OCI-M2 (cell line): ENCODE results near the gene NUTM1.

Experiments
- DNase-seq: peaks from one replicate; lab custom pipeline; 2025; ENCODE audit not compliant: unreplicated experiment; lab: John Stamatoyannopoulos, UW

The NUTM1 gene, protein sequence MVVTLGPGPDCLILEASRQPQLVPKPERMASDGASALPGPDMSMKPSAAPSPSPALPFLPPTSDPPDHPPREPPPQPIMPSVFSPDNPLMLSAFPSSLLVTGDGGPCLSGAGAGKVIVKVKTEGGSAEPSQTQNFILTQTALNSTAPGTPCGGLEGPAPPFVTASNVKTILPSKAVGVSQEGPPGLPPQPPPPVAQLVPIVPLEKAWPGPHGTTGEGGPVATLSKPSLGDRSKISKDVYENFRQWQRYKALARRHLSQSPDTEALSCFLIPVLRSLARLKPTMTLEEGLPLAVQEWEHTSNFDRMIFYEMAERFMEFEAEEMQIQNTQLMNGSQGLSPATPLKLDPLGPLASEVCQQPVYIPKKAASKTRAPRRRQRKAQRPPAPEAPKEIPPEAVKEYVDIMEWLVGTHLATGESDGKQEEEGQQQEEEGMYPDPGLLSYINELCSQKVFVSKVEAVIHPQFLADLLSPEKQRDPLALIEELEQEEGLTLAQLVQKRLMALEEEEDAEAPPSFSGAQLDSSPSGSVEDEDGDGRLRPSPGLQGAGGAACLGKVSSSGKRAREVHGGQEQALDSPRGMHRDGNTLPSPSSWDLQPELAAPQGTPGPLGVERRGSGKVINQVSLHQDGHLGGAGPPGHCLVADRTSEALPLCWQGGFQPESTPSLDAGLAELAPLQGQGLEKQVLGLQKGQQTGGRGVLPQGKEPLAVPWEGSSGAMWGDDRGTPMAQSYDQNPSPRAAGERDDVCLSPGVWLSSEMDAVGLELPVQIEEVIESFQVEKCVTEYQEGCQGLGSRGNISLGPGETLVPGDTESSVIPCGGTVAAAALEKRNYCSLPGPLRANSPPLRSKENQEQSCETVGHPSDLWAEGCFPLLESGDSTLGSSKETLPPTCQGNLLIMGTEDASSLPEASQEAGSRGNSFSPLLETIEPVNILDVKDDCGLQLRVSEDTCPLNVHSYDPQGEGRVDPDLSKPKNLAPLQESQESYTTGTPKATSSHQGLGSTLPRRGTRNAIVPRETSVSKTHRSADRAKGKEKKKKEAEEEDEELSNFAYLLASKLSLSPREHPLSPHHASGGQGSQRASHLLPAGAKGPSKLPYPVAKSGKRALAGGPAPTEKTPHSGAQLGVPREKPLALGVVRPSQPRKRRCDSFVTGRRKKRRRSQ

DNA sequence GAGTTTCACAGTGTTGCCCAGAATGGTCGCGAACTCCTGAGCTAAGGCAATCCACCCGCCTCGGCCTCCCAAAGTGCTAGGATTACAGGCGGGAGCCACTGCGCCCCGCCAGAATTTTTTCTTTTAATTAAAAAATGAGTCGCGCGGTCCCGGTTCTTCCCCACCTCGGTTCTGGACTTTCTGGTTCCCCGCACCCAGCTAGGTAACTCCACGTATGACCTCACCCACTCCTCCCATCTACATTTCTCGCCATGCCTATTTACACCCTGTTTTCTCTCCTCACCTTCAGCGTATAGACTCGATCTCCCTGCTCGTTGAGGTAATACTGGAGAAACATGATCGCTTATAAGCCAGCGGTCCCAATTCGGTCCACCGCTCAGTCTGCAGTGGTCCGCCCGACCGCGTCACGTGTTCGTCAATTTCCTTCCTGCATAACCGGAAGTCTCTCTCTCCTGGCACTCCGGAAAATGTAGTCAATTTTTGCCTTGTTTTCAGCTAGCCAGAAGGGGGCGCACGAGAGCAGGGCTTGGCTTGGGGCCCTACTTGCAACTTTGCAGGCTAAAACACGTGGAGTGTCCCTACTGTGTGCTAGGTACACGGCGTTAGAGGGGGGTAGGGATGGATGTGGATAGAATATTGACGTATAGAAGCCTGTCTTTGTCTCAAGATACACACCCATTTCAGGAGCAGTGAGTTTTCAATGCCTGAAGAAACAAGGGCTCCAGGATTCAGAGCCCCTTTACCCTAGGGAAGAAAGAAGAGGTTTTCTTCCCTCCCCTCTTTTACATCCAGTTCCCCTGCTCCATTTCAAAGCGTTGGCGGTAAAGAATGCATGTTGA, at the start of gene NUTM1, which contains the start of gene NOP10:
NUTM1 (plus strand) TSS at position 579 of the 839 bp plus-strand sequence. CDS start 382 bp downstream, outside the sequence.
NOP10 (minus strand) TSS at position 400 of the 839 bp plus-strand sequence; CDS start at position 337, 63 bp downstream.
- peak; percentile 61 for DNase-seq

DNA sequence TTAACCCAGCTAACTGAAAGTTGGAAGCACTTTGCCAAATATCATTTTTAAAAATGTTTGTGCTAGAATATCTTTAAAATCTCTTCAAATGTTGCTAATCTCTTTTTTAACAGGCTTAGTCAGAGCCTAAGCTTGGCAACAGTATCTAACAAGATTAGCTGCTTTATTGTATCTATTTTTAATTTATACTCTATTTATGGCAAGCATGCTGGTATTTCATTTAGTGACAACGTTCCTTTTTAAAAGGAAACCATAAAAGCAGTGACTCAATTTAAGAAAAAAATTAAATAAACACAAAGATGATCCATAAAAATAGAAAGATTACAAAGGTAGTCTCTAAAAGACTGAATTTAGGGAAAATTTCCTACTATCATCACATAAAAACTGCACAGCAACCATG, 46.1 kb upstream of the NUTM1 start:
- no peak for DNase-seq

GRCh38 chr15:34301058-34301457, 42.1 kb upstream of the NUTM1 start:
- DNase-seq = no peak

GRCh38 chr15:34304613-34305012, 38.5 kb upstream of the NUTM1 start:
- no peak for DNase-seq

DNA sequence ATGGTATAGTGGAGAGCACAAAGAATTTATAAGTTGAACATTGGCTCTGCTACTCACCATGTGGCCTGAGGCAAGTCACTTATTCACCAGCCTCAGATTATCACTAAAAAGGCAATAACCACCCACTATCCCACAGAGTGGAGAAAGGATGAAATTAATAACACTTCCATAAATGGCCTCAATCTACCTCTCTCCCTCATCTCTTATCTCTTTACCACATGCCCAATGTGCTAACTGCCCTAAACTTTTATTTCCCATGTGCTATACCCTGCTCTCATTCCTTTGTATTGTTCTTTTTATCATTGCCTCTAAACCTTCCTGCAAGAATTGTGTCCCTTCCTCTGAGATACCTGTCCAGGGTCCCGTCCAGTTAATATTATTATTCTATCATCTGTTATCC, 31.6 kb upstream of the NUTM1 start:
- no peak for DNase-seq

DNA sequence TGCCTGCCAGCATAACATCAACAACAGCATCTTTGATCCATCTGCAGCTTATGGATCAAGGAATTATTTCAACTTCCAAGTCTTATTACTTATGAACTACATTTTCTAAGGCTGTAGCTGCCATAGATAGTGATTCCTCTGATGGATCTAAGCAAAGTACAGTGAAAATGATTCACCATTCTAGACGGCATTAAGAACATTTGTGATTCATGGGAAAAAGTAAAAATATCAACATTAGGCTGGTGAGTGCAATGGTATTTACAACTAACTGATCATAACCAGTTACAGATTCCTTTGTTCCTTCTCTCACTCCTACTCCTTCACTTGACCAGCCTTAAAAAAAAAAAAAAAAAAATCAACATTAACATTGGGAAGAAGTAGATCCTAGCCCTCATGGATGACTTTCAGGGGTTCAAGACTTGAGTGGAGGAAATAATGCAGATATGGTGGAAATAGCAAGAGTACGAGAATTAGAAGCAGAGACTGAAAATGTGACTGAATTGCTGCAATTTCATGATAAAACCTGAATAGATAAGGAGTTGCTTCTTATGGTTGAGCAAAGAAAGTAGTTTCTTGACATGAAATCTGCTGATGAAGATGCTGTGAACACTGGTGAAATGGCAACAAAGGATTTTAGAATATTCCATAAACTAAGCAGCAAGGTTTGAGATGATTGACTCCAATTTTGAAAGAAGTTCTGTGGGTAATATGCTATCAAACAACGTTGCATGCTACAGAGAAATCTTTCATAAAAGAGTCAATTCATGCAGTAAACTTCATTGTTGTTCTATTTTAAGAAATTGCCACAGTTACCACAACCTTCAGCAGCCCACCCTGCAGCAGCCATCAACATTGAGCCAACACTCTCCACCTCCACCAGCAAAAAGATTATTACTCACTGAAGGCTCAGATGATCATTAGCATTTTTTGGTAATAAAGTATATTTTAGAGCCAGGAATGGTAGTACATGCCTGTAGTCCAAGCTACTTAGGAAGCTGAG, 28.3 kb upstream of the NUTM1 start:
- DNase-seq = no peak

GRCh38 chr15:34318277-34319079, 24.6 kb upstream of the NUTM1 start:
- no peak for DNase-seq

DNA sequence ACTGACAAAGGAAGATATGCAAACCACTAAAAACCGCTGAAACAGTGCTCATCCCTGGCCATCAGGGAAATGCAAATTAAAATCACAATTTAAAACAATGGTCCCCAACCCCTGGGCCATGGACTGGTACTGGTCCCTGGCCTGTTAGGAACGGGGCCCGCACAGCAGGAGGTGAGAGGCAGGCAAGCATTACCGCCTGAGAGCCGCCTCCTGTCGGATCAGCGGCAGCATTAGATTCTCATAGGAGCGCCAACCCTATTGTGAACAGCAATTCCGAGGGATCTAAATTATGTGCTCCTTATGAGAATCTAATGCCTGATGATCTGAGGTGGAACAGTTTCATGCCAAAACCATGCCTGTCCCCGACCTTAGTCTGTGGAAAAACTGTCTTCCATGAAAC, 19.9 kb upstream of the NUTM1 start:
- no peak for DNase-seq

DNA sequence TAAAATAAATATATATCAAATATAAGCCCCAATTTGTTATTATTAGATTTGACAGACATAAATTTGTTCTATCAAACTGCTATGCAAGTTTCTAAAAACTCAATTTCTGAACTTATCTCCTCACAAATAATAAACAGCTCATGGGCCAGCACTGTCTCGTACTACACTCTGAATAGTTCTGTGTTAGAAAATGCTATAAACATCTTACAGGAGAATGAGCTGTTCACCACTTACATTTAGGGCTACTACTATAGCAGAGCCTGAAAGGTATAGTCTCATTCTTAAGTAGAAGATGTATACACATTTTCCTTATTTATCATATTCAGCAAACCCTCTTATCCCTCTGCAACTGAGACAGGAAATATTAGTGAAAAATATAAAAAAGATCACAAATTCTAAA, 18.2 kb upstream of the NUTM1 start:
- DNase-seq = no peak

DNA sequence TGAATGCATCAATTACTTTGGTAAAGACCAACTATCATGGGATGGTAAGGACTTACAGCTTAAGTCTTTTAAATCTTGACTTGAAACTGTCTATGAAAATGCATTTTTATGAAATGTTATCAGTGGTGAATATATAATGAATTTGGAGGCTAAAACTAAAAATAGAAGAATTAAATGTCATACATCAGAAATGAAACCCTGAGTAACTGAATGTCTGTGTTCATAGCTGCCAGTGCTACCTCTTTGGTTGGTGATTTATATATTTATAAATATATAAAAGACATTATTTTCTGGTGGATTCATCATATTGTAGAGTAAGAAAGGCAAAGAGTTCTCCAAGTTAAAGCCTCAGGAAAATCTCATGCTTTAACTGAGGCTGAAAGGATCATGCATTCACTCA, 17.7 kb upstream of the NUTM1 start:
- DNase-seq = no peak

- DNase-seq = no peak
These were observed 15.2 kb upstream of the NUTM1 start for GRCh38 chr15:34327906-34328305.

DNA sequence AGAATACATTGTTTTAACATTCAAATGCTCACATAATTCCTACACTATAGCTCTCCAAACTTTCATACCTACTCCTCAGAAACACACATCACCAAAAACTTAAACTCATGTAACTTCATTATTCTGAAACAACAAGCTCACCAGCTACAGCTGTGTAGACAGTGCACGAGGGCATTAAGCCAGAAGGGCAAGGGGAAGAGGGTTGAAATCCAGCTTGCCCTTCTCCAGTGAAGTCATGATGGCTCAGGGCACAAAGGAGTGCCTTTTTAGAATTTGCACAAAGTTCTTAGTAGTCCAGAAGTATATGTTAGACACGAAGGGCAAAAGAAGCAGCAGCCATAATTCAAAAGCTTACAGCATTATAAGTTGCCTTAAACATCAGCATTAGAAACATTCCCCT, 14.1 kb upstream of the NUTM1 start:
- DNase-seq = no peak

- DNase-seq = no peak
These were observed 12.8 kb upstream of the NUTM1 start for GRCh38 chr15:34330279-34330678.

GRCh38 chr15:34331809-34332208, 11.3 kb upstream of the NUTM1 start:
- no peak for DNase-seq

- DNase-seq = no peak
These were observed 10.5 kb upstream of the NUTM1 start for GRCh38 chr15:34332553-34333120.

- no peak for DNase-seq
These were observed 8.4 kb upstream of the NUTM1 start for GRCh38 chr15:34334672-34335071.

DNA sequence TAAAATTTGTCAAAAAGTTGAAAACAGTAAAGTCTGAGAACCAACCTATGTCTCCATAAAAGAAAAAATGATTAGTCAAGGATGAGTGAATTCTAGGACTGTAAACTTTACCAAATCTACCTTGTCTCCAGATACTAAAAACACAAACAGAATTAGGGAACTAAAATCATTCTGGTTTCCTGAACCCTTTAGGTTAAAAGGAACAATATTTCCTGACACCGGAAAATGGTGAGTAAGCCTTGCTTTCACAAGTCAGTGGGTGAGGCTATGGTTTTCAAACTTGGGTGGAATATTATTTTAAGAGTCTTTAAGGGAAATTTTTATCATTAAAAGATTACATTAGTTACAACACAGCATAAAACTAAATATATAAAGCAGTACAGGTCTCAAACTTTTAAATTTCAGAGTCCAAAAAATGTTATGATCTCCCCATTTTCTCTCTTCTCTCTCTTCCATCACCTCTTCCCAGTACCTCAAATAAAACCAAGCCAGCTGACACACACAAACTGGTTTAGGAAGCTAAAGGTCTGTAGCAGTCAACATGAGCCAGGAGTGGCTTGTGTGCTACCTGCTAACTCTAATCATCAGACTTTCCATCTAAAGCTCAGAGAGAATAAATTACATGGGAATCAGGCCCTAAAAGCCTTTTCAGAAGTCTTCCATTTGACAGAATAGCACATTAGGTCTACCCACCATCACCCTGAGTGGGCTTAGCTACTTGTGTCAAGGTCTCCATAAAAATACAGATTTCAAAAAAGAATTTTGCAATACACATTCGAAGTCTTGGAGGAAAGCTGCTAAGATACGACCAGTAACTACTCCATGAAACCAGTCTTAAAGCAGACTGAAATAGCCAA, 7.7 kb upstream of the NUTM1 start:
- DNase-seq = no peak
